ENCODE measurements around the gene WWTR1. TPM values are rescaled to one million over a fixed set of nuclear protein-coding genes. Genes with fewer than 3 reads are reported as not detected.

Gene WWTR1
- total and polyA plus RNA-seq, 4 donors, result 4.5 to 11.8 (median 9.0) TPM

GRCh38 chr3:149621218-149622005 lies 36.4 kb downstream of the WWTR1 start:
- H3K4me1 ChIP-seq (ENCODE audit: control insufficient read depth in 4 of 4, insufficient read depth in 4 of 4, low read length in 3 of 4), result peaks cover 2 to 11% (median 5%) of the 10 kb centered on the region in 4 donors
- no peak for DNase-seq (ENCODE audit: low spot score)

DNA sequence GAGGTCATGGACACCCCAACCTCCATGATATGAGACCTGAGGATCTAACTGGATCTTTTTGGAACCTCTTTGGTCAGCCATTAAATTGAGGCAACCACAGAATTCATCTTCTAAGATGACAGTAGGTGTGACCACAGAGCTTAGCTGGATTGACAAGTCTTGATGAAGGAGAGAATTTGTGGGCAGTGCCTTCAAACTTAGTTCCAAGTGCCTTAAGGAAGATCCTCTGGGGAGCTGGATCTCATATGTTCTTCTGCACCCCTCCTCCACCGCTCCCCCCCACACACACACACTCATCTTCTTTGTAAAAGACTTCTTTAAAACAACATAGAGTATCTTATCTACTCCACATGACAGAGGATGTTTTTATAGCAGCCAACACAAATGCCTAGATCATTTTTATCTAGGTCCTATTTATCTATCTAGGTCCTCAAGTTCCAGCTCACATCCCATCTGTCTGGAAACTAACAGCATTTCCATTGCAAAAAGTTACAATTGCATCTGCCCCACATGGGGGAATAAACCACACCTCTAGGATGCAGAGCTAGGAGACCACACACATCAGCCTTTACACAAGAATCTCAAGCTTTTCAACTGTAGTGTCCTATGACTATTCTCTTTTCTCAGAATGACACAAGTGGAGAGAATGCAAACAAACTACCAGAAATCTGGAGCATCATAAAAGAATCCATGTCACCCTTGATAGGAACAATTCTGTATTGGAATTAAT lies 37.4 kb downstream of the WWTR1 start:
- no peaks in the 10 kb centered on the region for H3K27me3 ChIP-seq (ENCODE audit: control insufficient read depth in 4 of 4, insufficient read depth in 4 of 4, low read length in 3 of 4)
- no peaks in the 10 kb centered on the region for H3K36me3 ChIP-seq (ENCODE audit: control insufficient read depth in 4 of 4, insufficient read depth in 3 of 4, low read depth in 1 of 4, low read length in 3 of 4)
- H3K4me3 ChIP-seq (ENCODE audit: low read depth in 1 of 3, low read length in 3 of 3), result no peak overlapping the region
- WGBS, result 90% methylated on average over 1 of the region's 1 CpG
- no peak overlapping the region for H3K9ac ChIP-seq (ENCODE audit: low read depth in 1 of 2, low read length in 2 of 2)
- H3K9me3 ChIP-seq (ENCODE audit: control insufficient read depth in 4 of 4, low read length in 3 of 4), result no peaks in the 10 kb centered on the region
- H3K4me1 ChIP-seq (ENCODE audit: control insufficient read depth in 4 of 4, insufficient read depth in 4 of 4, low read length in 3 of 4), result peaks cover 2 to 9% (median 5%) of the 10 kb centered on the region in 4 donors
- DNase-seq (ENCODE audit: low spot score), result no peak
- no peak overlapping the region for H3K27ac ChIP-seq (ENCODE audit: low read depth in 1 of 2, low read length in 2 of 2)
- no peak for TF ChIP-seq FOXA1 (IDR thresholded peaks at IDR 0.05)
- TF ChIP-seq FOXA2 (IDR thresholded peaks at IDR 0.05), result no peak
- no peak for TF ChIP-seq NR2F2 (IDR thresholded peaks at IDR 0.05)
- no peak for TF ChIP-seq GABPA (IDR thresholded peaks at IDR 0.05 in 1 of 2, conservative IDR thresholded peaks at IDR 0.05 in 1 of 2)
- TF ChIP-seq SP1 (IDR thresholded peaks at IDR 0.05), result no peak

More at GRCh38 chr3:149621218-149622005, 36.4 kb downstream of the WWTR1 start:
- no peaks in the 10 kb centered on the region for H3K36me3 ChIP-seq (ENCODE audit: control insufficient read depth in 4 of 4, insufficient read depth in 3 of 4, low read depth in 1 of 4, low read length in 3 of 4)
- 48% methylated on average over 5 of the region's 5 CpGs for WGBS
- H3K27me3 ChIP-seq (ENCODE audit: control insufficient read depth in 4 of 4, insufficient read depth in 4 of 4, low read length in 3 of 4), result no peaks in the 10 kb centered on the region
- TF ChIP-seq JUND (IDR thresholded peaks at IDR 0.05) (peak in 1 of 2 donors; percentile 45), HNF4A (conservative IDR thresholded peaks at IDR 0.05) (peak; percentile 76 to 82), SP1 (IDR thresholded peaks at IDR 0.05) (peak; percentile 14), HNF4G (IDR thresholded peaks at IDR 0.05) (peak; percentile 34), RXRA (IDR thresholded peaks at IDR 0.05) (peak; percentile 55 to 67), FOXA2 (IDR thresholded peaks at IDR 0.05) (peak; percentile 39), ZBTB33 (IDR thresholded peaks at IDR 0.05) (no peak), EGR1 (IDR thresholded peaks at IDR 0.05; ENCODE audit: low read depth in 2 of 2) (no peak), MAX (IDR thresholded peaks at IDR 0.05) (no peak), YY1 (IDR thresholded peaks at IDR 0.05) (peak; percentile 19), FOXA1 (IDR thresholded peaks at IDR 0.05) (peak; percentile 14)
- TF ChIP-seq, protein P1, sequence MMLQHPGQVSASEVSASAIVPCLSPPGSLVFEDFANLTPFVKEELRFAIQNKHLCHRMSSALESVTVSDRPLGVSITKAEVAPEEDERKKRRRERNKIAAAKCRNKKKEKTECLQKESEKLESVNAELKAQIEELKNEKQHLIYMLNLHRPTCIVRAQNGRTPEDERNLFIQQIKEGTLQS (IDR thresholded peaks at IDR 0.05), result no peak
- H3K4me3 ChIP-seq (ENCODE audit: low read depth in 1 of 3, low read length in 3 of 3), result no peak overlapping the region
- no peak overlapping the region for H3K9ac ChIP-seq (ENCODE audit: low read depth in 1 of 2, low read length in 2 of 2)
- H3K9me3 ChIP-seq (ENCODE audit: control insufficient read depth in 4 of 4, low read length in 3 of 4), result no peaks in the 10 kb centered on the region
- H3K27ac ChIP-seq (ENCODE audit: low read depth in 1 of 2, low read length in 2 of 2), result no peak overlapping the region

- peaks cover 2 to 9% (median 5%) of the 10 kb centered on the region in 4 donors for H3K4me1 ChIP-seq (ENCODE audit: control insufficient read depth in 4 of 4, insufficient read depth in 4 of 4, low read length in 3 of 4)
- H3K9me3 ChIP-seq (ENCODE audit: control insufficient read depth in 4 of 4, low read length in 3 of 4), result no peaks in the 10 kb centered on the region
- TF ChIP-seq YY1 (IDR thresholded peaks at IDR 0.05), result no peak
- H3K27me3 ChIP-seq (ENCODE audit: control insufficient read depth in 4 of 4, insufficient read depth in 4 of 4, low read length in 3 of 4), result no peaks in the 10 kb centered on the region
- H3K4me3 ChIP-seq (ENCODE audit: low read depth in 1 of 3, low read length in 3 of 3), result no peak overlapping the region
- H3K27ac ChIP-seq (ENCODE audit: low read depth in 1 of 2, low read length in 2 of 2), result no peak overlapping the region
- DNase-seq (ENCODE audit: low spot score), result no peak
- WGBS, result 78% methylated on average over 4 of the region's 4 CpGs
- no peak overlapping the region for H3K9ac ChIP-seq (ENCODE audit: low read depth in 1 of 2, low read length in 2 of 2)
- no peaks in the 10 kb centered on the region for H3K36me3 ChIP-seq (ENCODE audit: control insufficient read depth in 4 of 4, insufficient read depth in 3 of 4, low read depth in 1 of 4, low read length in 3 of 4)
These were observed 38.7 kb downstream of the WWTR1 start for GRCh38 chr3:149619136-149619535.

Measured in liver (tissue), 9 donors.